ENCODE measurements around the gene SEPTIN7.
A peak's percentile ranks its signal among the peaks of the same experiment; 100 is the strongest.

Gene SEPTIN7

GRCh38 chr7:35839860-35840854, 39.3 kb downstream of the SEPTIN7 start:
- peak; percentile 10 for DNase-seq

GRCh38 chr7:35846816-35847412, 46.1 kb downstream of the SEPTIN7 start:
- DNase-seq, result no peak

DNA sequence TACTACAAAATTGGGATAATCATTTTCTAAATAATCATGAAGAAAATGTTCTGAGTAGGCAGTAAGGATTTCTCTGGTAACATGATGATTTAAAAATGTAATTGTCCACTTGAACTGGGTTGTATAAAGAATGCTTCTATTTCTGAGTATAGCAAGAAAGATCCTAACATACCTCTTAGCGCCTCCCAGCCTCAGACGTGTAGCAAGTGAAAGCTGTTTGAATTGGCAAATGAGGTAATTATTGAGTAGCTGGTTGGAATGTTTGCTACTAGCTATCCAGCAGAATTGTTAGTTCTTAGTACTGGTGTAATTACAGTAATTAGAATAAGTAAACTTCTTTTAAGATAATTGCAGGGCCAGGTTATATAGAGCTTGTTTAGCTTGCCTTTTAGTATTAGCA, 47.9 kb downstream of the SEPTIN7 start:
- no peak for DNase-seq

DNA sequence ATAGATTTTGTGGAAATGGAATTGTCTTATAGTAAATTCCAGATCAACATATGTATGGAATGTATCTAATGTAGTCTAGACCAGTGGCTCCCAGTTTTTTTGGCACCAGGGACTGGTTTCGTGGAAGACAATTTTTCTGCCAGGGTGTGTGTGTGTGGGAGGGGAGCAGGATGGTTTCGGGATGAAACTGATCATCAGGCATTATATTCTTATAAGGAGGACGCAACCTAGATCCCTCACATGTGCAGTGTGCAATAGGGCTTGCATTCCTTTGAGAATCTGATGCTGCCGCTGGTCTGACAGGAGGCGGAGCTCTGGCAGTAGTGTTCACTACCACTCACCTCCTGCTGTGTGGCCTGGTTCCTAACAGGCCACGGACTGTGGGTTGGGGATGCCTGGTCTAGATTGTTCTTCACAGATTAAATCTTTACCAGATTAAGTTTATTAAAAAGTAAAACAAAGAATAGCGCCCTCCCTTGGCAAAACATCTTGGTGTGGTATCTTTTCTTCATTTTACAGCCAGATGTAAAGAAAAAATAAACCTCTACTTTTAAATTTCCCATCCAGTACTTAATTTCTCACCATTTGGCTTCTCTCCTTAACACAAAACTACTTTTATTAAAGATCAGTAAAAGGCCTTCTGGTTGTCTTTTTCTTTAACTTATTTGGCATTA, 48.4 kb downstream of the SEPTIN7 start:
- DNase-seq, result no peak

DNA sequence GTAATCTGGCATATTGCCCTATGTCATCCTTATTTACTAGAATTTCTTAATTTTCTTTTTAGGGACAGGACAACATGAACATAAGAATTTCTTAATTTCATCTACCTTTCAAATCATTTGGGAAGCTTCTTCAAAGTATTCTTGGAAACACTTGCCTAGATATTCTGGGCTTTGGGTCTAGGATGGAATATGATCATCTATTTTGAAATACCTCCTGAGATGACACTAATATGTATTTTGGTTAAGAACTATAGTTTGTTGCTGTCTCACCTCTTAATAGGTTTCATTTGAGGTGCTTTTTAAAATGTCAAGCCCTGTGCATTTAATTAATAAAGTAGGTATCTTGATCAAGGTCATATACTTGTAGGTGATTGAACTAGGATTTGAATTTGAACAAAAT, 49.1 kb downstream of the SEPTIN7 start:
- no peak for DNase-seq
